ENCODE measurements around the gene UGGT2.
A peak's percentile ranks its signal among the peaks of the same experiment; 100 is the strongest.
"Not testable (repeated sequence)": the region's sequence is repeated elsewhere in the genome, so short reads cannot be mapped to it uniquely, and the experiment has no call there.

The UGGT2 gene

GRCh38 chr13:95896301-95896700, 156.9 kb downstream of the UGGT2 start:
- no peak for DNase-seq

GRCh38 chr13:95893861-95894260, 159.3 kb downstream of the UGGT2 start:
- DNase-seq = no peak

- no peak for DNase-seq
Observed at GRCh38 chr13:95882121-95882520, 171.1 kb downstream of the UGGT2 start.

- DNase-seq = no peak
Observed at GRCh38 chr13:95880331-95880730, 172.9 kb downstream of the UGGT2 start.

GRCh38 chr13:95874286-95874685, 178.9 kb downstream of the UGGT2 start:
- DNase-seq = no peak

GRCh38 chr13:95870421-95870820, 182.8 kb downstream of the UGGT2 start:
- DNase-seq = no peak

GRCh38 chr13:95865080-95865615, 188.1 kb downstream of the UGGT2 start:
- DNase-seq = no peak

GRCh38 chr13:95862408-95862807, 190.8 kb downstream of the UGGT2 start:
- DNase-seq = no peak

- no peak for DNase-seq
Observed at GRCh38 chr13:95861296-95861695, 191.9 kb downstream of the UGGT2 start.

GRCh38 chr13:95858286-95859075, 194.7 kb downstream of the UGGT2 start:
- DNase-seq = peak; percentile 14

GRCh38 chr13:95845656-95846055, 207.5 kb downstream of the UGGT2 start:
- DNase-seq = not testable (repeated sequence)

GRCh38 chr13:95842898-95843297, 210.3 kb downstream of the UGGT2 start:
- DNase-seq = no peak

- DNase-seq = no peak
Observed at GRCh38 chr13:95841894-95842293, 211.3 kb downstream of the UGGT2 start.

- peak; percentile 75 for DNase-seq
Observed at GRCh38 chr13:95834134-95834765, 219.0 kb downstream of the UGGT2 start.

GRCh38 chr13:95833719-95834118, 219.5 kb downstream of the UGGT2 start:
- peak; percentile 8 for DNase-seq

- no peak for DNase-seq
Observed at GRCh38 chr13:95833126-95833525, 220.1 kb downstream of the UGGT2 start.

- no peak for DNase-seq
Observed at GRCh38 chr13:95822303-95822702, 230.9 kb downstream of the UGGT2 start.

- DNase-seq = no peak
Observed at GRCh38 chr13:95814495-95814894, 238.7 kb downstream of the UGGT2 start.

GRCh38 chr13:95813139-95813538, 240.1 kb downstream of the UGGT2 start:
- no peak for DNase-seq

GRCh38 chr13:95809429-95809828, 243.8 kb downstream of the UGGT2 start:
- no peak for DNase-seq

- DNase-seq = no peak
Observed at GRCh38 chr13:95805921-95806320, 247.3 kb downstream of the UGGT2 start.

GRCh38 chr13:95801825-95802224, 251.4 kb downstream of the UGGT2 start:
- no peak for DNase-seq

- no peak for DNase-seq
Observed at GRCh38 chr13:95800436-95800835, 252.8 kb downstream of the UGGT2 start.

- DNase-seq = no peak
Observed at GRCh38 chr13:95797016-95797415, 256.2 kb downstream of the UGGT2 start.

All from fibroblast of skin of scalp (primary cell).